CD4-positive, alpha-beta T cell (primary cell): Measurements from ENCODE around the gene LOC128125822.

ENCODE experiments used
- ATAC-seq: fragments of 200-7000 bp; cut with Tn5 transposase; one replicate; pipeline ENCODE4 v1.10.0; 2022; ENCODE audit warnings: mild to moderate bottlenecking; ENCODE audit not compliant: poor library complexity
- CTCF ChIA-PET: fragments of 350-600 bp; sonication (Branson Sonifier 250); formaldehyde crosslinking; loops from one replicate; lab custom pipeline; 2021; ENCODE audit warnings: antibody characterized with exemption, inconsistent platforms; lab: Charles Lee
- POLR2A ChIA-PET: fragments of 350-600 bp; sonication (Branson Sonifier 250); formaldehyde crosslinking; loops from one replicate; lab custom pipeline; 2021; ENCODE audit warnings: antibody characterized with exemption, inconsistent platforms; lab: Charles Lee
- DNase-seq, 14 experiments: peaks; one replicate each; pipeline ENCODE4 v3.0.0-alpha.2; 2013 to 2020; ENCODE audit warnings: mixed read lengths in 2 of 14
- H3K27ac ChIP-seq, 2 donors: one replicate each; pipeline versions ENCODE4 v1.5.1 to v1.7.0; 2013; ENCODE audit warnings: low read length in 2 of 2, low read depth in 1 of 2, mild to moderate bottlenecking in 1 of 2
- H3K27me3 ChIP-seq, 2 experiments: 1 replicate in 1 of 2; 2 replicates in 1 of 2; pipeline versions ENCODE4 v1.6.1 to v1.7.0; 2013; ENCODE audit warnings: low read length in 2 of 2, control low read depth in 1 of 2, mild to moderate bottlenecking in 1 of 2, moderate library complexity in 1 of 2; ENCODE audit not compliant: insufficient read depth in 2 of 2, control insufficient read depth in 1 of 2
- H3K36me3 ChIP-seq: one replicate; pipeline ENCODE4 v1.6.1; 2013; ENCODE audit warnings: low read length, control low read depth; ENCODE audit not compliant: insufficient read depth
- H3K4me1 ChIP-seq: one replicate; pipeline ENCODE4 v1.6.1; 2013; ENCODE audit warnings: low read length, control low read depth; ENCODE audit not compliant: insufficient read depth
- H3K4me3 ChIP-seq: one replicate; pipeline ENCODE4 v1.5.1; 2013; ENCODE audit warnings: mild to moderate bottlenecking, low read length, moderate library complexity
- H3K9me3 ChIP-seq, 2 experiments: 1 replicate in 1 of 2; 2 replicates in 1 of 2; pipeline versions ENCODE4 v1.6.1 to v1.7.0; 2013; ENCODE audit warnings: low read length in 2 of 2, mild to moderate bottlenecking in 2 of 2, control low read depth in 1 of 2, moderate library complexity in 1 of 2; ENCODE audit not compliant: control insufficient read depth in 1 of 2, insufficient read depth in 1 of 2
- H3K27ac Mint-ChIP-seq: one replicate; pipeline ENCODE4 v1.8.0; 2020; ENCODE audit warnings: mixed read lengths
- H3K27me3 Mint-ChIP-seq: one replicate; pipeline ENCODE4 v1.8.0; 2021; ENCODE audit warnings: mixed read lengths
- H3K36me3 Mint-ChIP-seq: one replicate; pipeline ENCODE4 v1.8.0; 2021; ENCODE audit warnings: low read depth, mixed read lengths
- H3K4me1 Mint-ChIP-seq: one replicate; pipeline ENCODE4 v1.8.0; 2021; ENCODE audit warnings: low read depth, mixed read lengths
- H3K4me3 Mint-ChIP-seq: one replicate; pipeline ENCODE4 v1.8.0; 2020; ENCODE audit warnings: mild to moderate bottlenecking, mixed read lengths
- H3K9me3 Mint-ChIP-seq: one replicate; pipeline ENCODE4 v1.8.0; 2020; ENCODE audit warnings: mixed read lengths
- intact Hi-C, 2 experiments: fragments of 100-400 bp; cut with DNase I in 1 of 2; cut with micrococcal nuclease in 1 of 2; formaldehyde crosslinking; loops; one replicate each; pipeline versions ENCODE4 v1.15.1 to v1.9.0; 2023 to 2025; cut with DNase I, micrococcal nuclease
- TF ChIP-seq, protein P1 (sequence below): fragments of 200-600 bp; IDR thresholded peaks from one replicate; pipeline ENCODE4 v1.8.0; 2022; ENCODE audit warnings: antibody characterized with exemption, mild to moderate bottlenecking

The LOC128125822 gene

DNA sequence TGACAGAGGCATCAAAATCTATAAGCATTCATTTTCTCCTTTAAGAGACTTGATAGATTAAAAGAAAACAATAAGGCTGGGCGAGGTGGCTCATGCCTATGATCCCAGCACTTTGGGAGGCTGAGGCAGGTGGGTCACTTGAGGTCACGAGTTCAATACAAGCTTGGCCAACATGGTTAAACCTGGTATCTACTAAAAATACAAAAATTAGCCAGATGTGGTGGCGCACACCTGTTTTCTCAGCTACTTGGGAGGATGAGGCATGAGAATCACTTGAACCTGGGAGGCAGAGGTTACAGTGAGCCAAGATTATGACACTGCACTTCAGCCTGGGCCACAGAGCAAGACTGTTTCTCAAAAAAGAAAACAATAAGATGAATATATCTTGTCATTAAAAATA is 39.3 kb upstream of the LOC128125822 start:
- CTCF ChIA-PET, result no interaction called here
- H3K36me3 Mint-ChIP-seq, result no peaks in the 10 kb centered on the region

DNA sequence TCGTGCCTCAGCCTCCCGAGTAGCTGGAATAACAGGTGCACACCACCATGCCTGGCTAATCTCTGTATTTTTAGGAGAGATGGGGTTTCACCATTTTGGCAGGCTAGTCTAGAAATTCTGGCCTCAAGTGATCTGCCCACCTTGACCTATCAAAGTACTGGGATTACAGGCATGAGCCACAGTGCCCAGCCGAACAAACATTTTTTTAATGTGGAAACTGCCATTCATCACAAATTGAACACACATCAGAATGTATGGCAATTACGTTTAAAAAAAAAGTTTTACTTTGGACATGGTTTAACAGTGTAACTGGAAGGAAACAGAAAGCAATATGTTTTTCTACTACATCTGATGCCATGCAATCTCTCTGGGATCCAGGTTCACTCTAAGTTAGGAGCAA is 38.3 kb upstream of the LOC128125822 start:
- intact Hi-C loops, result no loop called here
- ATAC-seq (no peak), DNase-seq (no peak)
- CTCF ChIA-PET, result no interaction called here
- Mint-ChIP-seq H3K27ac (no peak overlapping the region), H3K36me3 (no peaks in the 10 kb centered on the region), H3K4me3 (no peak overlapping the region), H3K27me3 (no peaks in the 10 kb centered on the region), H3K9me3 (no peaks in the 10 kb centered on the region), H3K4me1 (peaks cover 8% of the 10 kb centered on the region)
- no peaks in the 10 kb centered on the region for H3K27me3 ChIP-seq
- no peak overlapping the region for H3K4me3 ChIP-seq
- POLR2A ChIA-PET, result no interaction called here
- no peaks in the 10 kb centered on the region for H3K36me3 ChIP-seq
- no peaks in the 10 kb centered on the region for H3K9me3 ChIP-seq
- TF ChIP-seq, protein P1, sequence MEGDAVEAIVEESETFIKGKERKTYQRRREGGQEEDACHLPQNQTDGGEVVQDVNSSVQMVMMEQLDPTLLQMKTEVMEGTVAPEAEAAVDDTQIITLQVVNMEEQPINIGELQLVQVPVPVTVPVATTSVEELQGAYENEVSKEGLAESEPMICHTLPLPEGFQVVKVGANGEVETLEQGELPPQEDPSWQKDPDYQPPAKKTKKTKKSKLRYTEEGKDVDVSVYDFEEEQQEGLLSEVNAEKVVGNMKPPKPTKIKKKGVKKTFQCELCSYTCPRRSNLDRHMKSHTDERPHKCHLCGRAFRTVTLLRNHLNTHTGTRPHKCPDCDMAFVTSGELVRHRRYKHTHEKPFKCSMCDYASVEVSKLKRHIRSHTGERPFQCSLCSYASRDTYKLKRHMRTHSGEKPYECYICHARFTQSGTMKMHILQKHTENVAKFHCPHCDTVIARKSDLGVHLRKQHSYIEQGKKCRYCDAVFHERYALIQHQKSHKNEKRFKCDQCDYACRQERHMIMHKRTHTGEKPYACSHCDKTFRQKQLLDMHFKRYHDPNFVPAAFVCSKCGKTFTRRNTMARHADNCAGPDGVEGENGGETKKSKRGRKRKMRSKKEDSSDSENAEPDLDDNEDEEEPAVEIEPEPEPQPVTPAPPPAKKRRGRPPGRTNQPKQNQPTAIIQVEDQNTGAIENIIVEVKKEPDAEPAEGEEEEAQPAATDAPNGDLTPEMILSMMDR, result no peak
- no peak overlapping the region for H3K27ac ChIP-seq
- no peaks in the 10 kb centered on the region for H3K4me1 ChIP-seq

More for the DNA sequence above, 39.3 kb upstream of the LOC128125822 start:
- Mint-ChIP-seq H3K9me3 (no peaks in the 10 kb centered on the region), H3K4me1 (peaks cover 8% of the 10 kb centered on the region), H3K27me3 (no peaks in the 10 kb centered on the region), H3K27ac (no peak overlapping the region), H3K4me3 (no peak overlapping the region)
- TF ChIP-seq, protein P1, result no peak
- H3K4me3 ChIP-seq, result no peak overlapping the region
- H3K9me3 ChIP-seq, result no peaks in the 10 kb centered on the region
- no peak overlapping the region for H3K27ac ChIP-seq
- no peaks in the 10 kb centered on the region for H3K36me3 ChIP-seq
- H3K27me3 ChIP-seq, result no peaks in the 10 kb centered on the region
- no peaks in the 10 kb centered on the region for H3K4me1 ChIP-seq
- intact Hi-C loops, result no loop called here
- POLR2A ChIA-PET, result no interaction called here
- no peak for DNase-seq
- ATAC-seq, result no peak

DNA sequence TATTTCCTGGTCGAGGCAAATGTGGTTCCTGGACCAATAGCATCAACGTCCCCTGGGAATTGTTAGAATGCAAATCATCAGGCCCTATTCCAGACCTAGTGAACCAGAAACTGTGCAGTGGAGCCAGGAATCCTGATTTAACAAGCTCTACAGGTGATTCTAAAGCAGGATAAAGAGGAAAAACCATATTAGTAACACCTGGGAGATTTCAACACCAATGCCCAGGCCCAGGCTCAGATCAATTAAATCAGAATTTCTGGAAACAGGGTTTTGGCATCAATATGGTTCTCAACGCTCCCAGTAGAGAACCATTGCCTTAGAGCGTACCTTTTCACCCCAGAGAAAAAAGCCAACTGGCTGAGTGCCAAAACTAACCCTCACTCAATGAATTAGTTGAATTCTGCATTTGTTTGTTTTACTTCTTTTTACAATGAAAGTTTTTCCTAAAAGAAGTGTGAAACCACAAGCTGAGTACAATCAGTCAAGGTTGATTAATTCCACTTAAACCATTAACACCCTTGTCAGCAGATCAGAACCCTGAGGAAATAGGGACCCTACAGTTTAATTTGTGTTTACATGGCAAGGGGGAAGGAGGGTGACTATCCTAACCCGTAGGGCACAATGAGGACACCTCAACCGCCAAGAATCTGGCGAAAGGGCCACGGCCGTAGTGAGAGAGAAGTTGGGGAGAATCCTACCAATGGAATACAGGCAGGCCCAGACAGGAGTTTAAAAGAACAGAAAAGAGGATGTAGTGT is 34.9 kb upstream of the LOC128125822 start:
- Mint-ChIP-seq H3K27ac (no peak overlapping the region), H3K27me3 (peaks cover 26% of the 10 kb centered on the region), H3K9me3 (no peaks in the 10 kb centered on the region), H3K4me1 (no peaks in the 10 kb centered on the region), H3K4me3 (no peak overlapping the region), H3K36me3 (no peaks in the 10 kb centered on the region)
- intact Hi-C loops, result no loop called here
- ChIA-PET CTCF (no interaction called here), POLR2A (no interaction called here)
- H3K9me3 ChIP-seq, result no peaks in the 10 kb centered on the region
- no peak overlapping the region for H3K4me3 ChIP-seq
- no peaks in the 10 kb centered on the region for H3K36me3 ChIP-seq
- no peak overlapping the region for H3K27ac ChIP-seq
- TF ChIP-seq, protein P1, result no peak
- no peaks in the 10 kb centered on the region for H3K4me1 ChIP-seq
- ATAC-seq (no peak), DNase-seq (no peak)
- H3K27me3 ChIP-seq, result peaks cover 0 to 2% of the 10 kb centered on the region in 2 experiments
